DLD1 (cell line): ENCODE data around the gene PAX8.
"Not testable (repeated sequence)": the region's sequence is repeated elsewhere in the genome, so short reads cannot be mapped to it uniquely, and the experiment has no call there.

Experiments used
- in situ Hi-C: cut with HindIII; loops from 2 replicates; pipeline ENCODE4 v1.10.0; 2017; ENCODE audit warnings: low sequenced_read_pairs

Gene PAX8

GRCh38 chr2:113278742-113279139 lies at the start of gene PAX8:
TSS of gene PAX8 (minus strand) at chr2:113278921. CDS start at chr2:113278394, 527 bp downstream.
- in situ Hi-C loops, result no loop called here

- in situ Hi-C loops, result no loop called here
Observed at GRCh38 chr2:113328043-113328442, 49.3 kb upstream of the PAX8 start.

DNA sequence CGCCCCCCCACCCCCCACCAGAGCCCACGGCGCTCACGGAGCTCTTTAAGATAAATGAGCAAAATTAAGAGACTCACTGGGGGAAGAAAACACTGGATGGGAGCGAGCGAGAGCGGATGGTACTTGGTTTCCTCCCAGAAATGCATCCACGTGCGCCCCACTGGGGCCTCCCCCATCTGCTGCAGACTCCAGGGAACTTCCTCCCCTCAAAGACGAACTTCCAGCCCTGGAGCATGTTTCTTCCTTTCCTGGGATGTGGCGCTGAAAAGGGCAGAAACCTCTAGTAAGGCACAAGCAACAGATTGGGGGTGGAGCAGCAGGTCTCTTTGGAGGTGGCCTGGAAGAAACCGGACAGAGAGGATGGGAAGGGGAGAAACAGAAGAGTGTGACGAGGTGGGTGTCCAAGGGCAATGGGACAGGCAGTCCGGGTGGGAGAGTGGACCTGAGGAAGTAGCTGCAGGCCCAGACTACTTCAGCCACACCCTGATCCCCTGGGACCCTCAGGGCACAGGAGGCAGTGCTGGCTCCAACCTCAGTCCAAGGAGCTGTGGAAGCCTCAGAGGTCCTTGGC lies 46.5 kb upstream of the PAX8 start:
- in situ Hi-C loops, result not testable (repeated sequence)

GRCh38 chr2:113324684-113325160 lies 46.0 kb upstream of the PAX8 start:
- in situ Hi-C loops, result no loop called here

- in situ Hi-C loops, result not testable (repeated sequence)
Observed at GRCh38 chr2:113323129-113323528, 44.4 kb upstream of the PAX8 start.

DNA sequence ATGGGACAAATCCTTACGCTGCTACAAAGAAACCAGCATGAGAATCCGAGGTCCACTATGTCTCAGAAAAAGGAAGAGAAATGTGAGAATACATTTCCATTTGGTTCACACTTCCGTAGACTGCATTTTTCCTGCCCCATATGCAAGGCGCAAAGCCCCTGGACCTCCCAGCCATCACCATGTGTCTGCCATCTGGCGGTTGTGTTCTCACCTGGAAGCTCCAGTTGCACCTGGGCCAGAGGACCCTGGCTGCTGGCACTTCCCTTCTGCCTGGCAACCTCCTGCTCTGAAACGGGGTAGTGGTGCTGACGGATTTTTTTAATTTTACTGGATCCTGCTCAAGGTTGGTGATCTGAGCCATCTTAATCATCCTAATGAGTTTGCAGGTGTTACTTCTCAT lies 41.4 kb upstream of the PAX8 start:
- in situ Hi-C loops, result not testable (repeated sequence)

- in situ Hi-C loops, result not testable (repeated sequence)
Observed at GRCh38 chr2:113318941-113319340, 40.2 kb upstream of the PAX8 start.

DNA sequence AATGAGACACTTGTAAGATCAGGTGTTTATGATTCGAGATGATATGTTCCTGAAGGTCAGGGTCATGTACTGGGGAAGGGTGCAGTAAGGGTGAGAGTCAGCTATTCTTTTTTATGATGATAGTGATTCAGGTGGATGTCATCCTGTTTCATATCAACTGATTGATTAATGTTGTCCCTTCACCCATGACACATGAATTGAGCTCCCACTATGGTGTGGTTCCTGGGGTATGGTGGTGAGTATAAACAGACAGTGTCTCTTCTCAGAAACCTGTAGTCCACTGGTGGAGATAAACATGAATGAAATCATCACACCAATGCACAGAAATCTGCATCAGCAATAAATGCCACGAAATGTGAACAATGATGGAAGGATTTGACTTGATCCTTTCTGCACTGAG lies 37.4 kb upstream of the PAX8 start:
- in situ Hi-C loops, result no loop called here

DNA sequence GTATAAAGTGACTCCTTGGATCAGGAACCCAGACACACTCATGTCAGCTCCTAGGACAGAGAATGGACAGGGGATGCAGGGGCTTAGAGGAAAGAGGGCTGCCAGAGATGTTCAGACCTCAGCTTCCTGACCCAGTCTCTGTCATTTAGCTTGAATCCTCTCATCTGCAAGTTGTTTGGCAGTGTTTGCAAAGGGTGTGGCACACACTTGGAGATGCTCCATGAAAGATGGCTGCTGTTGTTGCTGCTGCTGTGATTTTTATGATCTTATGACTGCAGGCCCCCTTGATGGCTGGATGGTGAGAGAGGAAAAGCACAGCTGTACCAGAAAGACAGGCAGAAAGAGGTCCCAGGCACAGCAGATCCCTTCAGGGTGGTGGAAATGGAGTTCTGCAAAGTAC lies 35.9 kb upstream of the PAX8 start:
- in situ Hi-C loops, result not testable (repeated sequence)

- in situ Hi-C loops, result not testable (repeated sequence)
Observed at GRCh38 chr2:113314176-113314575, 35.5 kb upstream of the PAX8 start.

- in situ Hi-C loops, result not testable (repeated sequence)
Observed at GRCh38 chr2:113311781-113312180, 33.1 kb upstream of the PAX8 start.

DNA sequence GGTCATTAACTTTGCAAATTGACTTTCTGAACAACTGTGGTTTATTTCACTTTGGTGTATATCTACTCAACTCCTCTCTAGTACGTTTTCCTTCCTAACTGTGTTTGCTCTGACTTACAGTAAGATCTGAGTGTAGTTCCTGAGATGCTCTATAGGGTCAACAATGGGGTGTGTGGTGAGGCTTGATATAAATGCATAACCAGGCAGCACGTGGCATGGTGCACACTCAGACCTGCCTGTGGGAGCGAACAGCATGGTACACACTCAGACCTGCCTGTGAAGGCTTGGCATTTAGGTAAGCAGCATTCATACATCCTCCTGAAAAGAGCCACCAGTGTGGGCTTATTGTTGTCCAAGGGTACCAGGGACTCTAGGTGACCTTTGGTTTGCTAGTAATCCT lies 32.5 kb upstream of the PAX8 start:
- in situ Hi-C loops, result not testable (repeated sequence)

GRCh38 chr2:113309655-113310387 lies 31.1 kb upstream of the PAX8 start:
- in situ Hi-C loops, result no loop called here

GRCh38 chr2:113308784-113309183 lies 30.1 kb upstream of the PAX8 start:
- in situ Hi-C loops, result not testable (repeated sequence)

DNA sequence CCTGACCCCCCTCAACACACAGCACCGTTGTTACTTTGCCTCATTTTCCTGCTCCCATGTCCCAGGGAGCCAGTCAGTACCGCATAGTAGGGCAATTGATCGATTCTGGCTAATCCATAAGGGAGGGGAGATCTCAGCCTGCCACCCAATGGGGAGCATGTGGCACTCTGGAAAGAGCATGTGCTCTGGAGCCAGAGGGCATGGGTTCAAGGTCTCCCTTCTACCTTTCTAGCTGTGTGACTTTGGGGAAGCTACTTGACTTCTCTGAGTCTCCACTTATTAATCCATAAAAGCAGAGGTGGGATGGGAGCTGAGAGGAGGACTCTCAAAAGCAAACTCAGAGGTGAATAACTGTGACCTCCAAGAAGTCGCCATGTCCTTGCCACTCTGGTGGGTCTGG lies 27.5 kb upstream of the PAX8 start:
- in situ Hi-C loops, result not testable (repeated sequence)

GRCh38 chr2:113305749-113306148 lies 27.0 kb upstream of the PAX8 start:
- in situ Hi-C loops, result not testable (repeated sequence)

DNA sequence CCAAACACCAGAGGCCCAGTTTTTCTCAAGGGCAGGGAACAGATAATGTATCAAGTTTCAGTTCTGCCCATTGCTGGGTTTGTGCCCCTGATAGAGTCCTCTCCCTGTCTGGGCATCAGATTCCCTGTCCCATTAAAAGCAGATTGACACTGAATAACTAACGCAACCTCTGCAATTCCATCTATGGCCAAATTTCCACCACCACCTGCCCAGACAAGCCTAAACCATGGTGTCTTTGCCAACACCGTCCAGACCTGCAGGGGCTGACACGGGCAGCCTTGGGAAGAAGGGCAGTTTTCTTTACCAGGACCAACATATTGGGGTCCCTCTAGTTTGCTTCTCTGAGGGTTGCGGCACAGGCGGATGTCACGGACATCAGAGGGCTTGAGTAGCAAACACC lies 26.4 kb upstream of the PAX8 start:
- in situ Hi-C loops, result no loop called here

- in situ Hi-C loops, result no loop called here
Observed at GRCh38 chr2:113304702-113305101, 26.0 kb upstream of the PAX8 start.

GRCh38 chr2:113302216-113302980 lies 23.7 kb upstream of the PAX8 start:
- in situ Hi-C loops, result not testable (repeated sequence)

GRCh38 chr2:113300281-113300680 lies 21.6 kb upstream of the PAX8 start:
- in situ Hi-C loops, result no loop called here

GRCh38 chr2:113298176-113298575 lies 19.5 kb upstream of the PAX8 start:
- in situ Hi-C loops, result no loop called here

DNA sequence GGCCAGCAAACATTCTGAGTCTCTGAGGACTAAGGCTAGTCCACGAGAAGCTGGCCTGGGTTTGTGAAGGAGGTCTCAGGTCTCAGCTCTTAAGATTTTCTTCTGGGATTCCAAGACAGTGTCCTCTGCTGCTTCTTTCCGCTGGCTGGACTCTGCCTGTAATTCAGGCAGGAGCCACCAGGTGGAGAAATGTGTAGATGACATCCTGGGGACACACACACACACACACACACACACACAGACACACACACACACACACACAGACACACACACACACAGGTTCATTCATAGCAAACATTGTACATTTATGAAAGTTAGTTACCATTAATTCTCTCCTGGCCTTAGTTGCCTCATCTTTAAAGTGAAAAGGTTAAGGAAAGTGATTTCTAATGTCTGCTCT lies 18.9 kb upstream of the PAX8 start:
- in situ Hi-C loops, result not testable (repeated sequence)
